ENCODE data around the gene ABCA3.

Gene ABCA3

DNA sequence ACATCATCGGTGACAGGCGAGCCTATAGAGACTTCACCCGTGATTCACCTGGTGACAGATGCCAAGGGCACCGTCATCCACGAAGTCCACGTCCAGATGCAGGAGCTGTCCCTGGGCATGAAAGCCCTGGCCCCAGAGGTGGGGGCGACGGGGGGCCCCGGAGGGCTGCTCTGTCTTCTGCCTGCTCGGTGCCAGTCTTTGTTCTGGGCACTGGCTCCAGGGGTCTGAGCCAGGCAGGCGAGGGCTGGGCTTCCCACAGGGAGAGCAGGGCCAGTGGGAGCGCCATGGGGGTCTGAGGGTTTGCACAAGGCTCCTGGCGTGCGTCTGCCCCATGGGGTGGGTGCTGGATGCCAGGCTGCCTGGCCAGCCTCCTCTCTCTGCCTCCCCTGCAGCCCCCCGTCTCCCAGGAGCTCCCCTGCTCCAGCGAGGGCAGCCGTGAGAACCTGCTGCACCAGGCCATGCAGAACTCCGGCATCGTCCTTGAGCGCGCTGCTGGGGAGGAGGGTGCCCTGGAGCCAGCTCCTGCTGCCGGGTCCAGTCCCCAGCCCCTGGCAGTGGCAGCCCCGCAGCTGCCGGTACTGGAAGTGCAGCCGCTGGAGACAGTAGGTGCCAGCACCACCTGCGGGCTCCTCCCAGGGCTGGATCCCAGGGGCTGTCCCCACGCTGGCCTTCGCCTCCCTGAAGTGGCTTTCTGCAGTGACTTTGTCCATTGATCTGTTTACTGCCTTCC is 107.3 kb downstream of the ABCA3 start:
- no peak for DNase-seq

DNA sequence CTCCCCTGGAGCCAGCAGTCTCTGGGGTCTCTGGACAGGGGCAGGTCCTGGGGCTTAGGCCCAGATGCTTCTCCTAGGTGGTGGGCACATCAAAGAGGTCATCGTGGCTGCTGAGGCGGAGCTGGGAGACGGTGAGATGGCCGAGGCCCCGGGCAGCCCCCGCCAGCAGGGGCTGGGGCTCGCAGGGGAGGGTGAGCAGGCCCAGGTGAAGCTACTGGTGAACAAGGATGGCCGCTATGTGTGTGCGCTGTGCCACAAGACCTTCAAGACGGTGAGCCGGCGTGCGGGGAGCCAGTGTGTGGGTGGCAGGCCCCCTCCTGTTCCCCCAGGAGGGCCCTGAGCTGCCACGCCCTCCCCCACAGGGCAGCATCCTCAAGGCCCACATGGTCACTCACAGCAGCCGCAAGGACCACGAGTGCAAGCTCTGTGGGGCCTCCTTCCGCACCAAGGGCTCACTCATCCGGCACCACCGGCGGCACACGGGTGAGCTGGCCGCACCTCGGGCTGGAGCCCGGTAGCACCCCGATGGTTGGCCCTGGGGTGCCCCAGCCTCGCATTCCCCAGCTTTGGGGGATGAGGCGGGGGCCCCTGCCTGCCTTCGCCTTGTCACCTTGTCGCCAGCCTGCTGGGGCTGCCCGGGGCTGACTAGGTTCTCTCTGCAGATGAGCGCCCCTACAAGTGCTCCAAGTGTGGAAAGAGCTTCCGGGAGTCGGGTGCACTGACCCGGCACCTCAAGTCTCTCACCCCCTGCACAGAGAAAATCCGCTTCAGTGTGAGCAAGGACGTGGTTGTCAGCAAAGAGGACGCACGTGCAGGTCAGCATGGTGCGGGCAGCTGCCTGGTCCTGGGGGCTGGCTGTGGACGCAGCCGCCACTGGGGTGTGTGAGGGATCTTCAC is 108.2 kb downstream of the ABCA3 start:
- DNase-seq = no peak

DNA sequence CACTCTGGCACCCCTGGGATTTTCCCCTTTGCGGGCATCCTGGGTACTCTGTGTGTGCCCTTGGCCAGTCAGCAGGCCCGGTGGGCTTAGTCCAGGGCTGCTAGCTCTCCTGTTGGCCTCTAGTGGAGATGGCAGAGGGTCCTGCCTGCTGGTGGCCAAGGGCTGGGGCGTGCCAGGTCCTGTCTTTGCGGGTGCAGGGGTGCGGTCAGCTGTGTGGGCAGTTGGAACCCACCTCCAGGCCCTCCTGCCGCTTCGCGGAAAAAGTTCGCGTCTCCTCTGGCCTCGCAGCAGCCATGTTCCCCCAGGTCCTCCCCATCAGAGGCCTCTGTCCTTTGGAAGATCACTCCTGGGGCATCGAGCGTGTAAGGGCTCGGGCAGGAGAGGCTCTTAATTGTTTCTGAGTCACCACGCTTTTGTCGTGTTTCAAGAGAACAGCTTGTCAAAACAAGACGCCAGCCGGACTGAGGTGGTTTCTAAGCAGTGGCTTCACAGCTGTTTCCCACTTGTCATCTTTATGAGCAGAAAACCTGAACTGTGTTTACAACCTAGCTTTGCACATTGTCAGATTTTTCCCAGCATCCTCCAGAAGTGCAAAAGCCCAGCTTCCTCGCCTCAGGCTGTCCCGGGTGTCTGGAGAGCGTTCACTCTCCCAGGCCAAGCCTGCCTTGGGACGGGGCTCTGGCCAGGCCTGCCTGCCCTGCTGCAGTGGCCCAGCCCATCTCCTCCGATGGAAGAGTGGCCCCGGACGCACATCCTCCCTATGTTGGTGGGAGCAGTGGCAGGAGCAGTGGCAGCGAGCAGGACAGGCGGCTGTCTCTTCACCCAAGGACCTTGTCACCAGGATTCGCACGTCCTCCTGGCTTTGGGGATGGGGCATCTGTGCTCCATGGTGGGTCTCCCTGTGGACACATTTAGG is 109.3 kb downstream of the ABCA3 start:
- no peak for DNase-seq

GRCh38 chr16:2230376-2230775 is 110.2 kb downstream of the ABCA3 start:
- no peak for DNase-seq

GRCh38 chr16:2229632-2230250 is 110.8 kb downstream of the ABCA3 start:
- no peak for DNase-seq

DNA sequence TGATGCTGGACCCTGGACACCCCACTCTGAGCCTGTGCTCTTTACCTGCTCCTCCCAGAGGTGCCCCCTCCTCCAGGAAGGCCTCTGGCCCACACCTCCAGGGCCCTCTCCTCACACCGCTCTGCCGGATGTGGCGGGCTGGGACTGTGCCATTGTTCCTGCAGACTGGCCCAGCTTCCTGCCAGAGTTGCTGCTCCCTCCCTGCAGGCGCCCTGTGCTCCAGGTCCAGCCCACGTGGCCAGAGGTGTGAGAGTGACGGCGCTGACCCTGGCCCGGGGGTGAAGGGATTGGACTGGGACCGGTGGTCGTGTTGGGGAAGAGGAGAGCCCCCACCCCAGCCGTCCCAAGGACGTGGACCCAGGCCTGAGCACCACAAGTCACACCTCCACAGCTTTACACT is 111.4 kb downstream of the ABCA3 start:
- no peak for DNase-seq

GRCh38 chr16:2228161-2228824 is 112.2 kb downstream of the ABCA3 start:
- no peak for DNase-seq

DNA sequence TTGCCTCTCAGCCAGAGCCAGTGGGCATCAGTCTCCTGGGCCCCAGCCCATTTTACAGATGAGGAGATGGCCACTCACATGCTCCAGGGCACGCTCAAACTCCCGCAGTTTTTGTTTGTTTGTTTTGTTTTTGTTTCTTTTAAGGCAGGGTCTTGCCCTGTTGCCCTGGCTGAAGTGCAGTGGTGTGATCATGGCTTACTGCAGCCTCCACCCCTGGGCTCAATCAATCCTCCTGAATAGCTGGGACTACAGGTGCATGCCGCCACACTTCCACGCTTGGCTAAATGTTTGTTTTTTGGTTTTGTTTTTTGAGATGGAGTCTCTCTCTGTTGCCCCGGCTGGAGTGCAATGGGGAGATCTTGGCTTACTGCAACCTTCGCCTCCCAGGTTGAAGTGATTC is 113.6 kb downstream of the ABCA3 start:
- DNase-seq = no peak

DNA sequence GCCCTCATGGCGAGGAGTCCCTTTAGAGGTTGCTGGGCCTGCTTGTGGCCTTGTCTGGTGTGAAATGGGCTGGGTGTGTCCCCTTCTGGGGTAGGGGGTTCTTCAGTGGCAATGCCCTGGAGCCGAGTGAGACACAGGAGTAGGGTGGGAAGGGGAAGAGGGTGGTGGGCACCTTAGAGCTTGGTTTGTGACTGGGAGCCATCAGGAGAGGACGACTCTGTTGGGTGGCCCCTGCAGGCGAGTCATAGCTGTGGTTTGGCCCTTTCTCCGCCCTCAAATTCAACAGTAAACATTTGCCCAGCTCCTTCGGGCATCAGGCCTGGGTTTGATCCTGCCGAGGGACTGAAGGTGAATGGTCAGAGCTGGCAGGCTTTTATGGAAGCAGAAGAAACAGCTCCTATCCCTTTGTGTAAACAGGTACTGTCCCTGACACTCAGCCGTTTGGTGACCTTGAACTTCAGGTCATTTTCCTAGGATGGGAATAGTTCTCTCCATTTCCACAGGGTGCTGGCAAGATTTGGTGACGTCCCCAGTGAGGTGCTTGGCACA is 114.2 kb downstream of the ABCA3 start:
- no peak for DNase-seq
